ENCODE data around the gene ATG4C.

- TF ChIP-seq CTCF (conservative IDR thresholded peaks at IDR 0.05; ENCODE audit: low read depth, low read length): no peak
- no peak for TF ChIP-seq MAFK (IDR thresholded peaks at IDR 0.05; ENCODE audit: low read depth, low read length)
These were observed 5.7 kb upstream of the ATG4C start for GRCh38 chr1:62778208-62778607.

Measured in IMR-90 (cell line).